ENCODE data around the gene SPACA9.

The SPACA9 gene

DNA sequence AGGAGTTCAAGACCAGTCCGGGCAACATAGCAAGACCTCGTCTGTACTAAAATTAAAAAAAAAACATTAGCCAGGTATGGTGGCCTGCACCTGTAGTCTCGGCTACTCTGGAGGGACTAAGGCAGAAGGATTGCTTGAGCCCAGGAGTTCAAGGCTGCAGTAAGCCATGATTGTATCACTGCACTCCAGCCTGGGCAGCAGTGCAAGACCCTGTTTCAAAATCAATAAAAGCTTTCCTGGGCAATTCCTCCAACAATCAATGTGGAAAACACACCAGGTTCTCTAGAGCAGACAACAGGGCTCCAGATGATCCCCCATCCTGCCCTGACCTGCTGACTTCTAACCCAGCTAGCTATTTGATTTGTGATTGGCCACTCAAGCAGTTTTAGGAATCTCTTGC, 1.8 kb upstream of the SPACA9 start:
- no peak for DNase-seq (ENCODE audit: low read depth)
- H3K4me3 ChIP-seq (replicated peaks; ENCODE audit: low read depth, low read length) = no peak overlapping the region
- TF ChIP-seq, protein P1, sequence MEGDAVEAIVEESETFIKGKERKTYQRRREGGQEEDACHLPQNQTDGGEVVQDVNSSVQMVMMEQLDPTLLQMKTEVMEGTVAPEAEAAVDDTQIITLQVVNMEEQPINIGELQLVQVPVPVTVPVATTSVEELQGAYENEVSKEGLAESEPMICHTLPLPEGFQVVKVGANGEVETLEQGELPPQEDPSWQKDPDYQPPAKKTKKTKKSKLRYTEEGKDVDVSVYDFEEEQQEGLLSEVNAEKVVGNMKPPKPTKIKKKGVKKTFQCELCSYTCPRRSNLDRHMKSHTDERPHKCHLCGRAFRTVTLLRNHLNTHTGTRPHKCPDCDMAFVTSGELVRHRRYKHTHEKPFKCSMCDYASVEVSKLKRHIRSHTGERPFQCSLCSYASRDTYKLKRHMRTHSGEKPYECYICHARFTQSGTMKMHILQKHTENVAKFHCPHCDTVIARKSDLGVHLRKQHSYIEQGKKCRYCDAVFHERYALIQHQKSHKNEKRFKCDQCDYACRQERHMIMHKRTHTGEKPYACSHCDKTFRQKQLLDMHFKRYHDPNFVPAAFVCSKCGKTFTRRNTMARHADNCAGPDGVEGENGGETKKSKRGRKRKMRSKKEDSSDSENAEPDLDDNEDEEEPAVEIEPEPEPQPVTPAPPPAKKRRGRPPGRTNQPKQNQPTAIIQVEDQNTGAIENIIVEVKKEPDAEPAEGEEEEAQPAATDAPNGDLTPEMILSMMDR (IDR thresholded peaks at IDR 0.05; ENCODE audit: low read length, missing control alignments) = no peak

DNA sequence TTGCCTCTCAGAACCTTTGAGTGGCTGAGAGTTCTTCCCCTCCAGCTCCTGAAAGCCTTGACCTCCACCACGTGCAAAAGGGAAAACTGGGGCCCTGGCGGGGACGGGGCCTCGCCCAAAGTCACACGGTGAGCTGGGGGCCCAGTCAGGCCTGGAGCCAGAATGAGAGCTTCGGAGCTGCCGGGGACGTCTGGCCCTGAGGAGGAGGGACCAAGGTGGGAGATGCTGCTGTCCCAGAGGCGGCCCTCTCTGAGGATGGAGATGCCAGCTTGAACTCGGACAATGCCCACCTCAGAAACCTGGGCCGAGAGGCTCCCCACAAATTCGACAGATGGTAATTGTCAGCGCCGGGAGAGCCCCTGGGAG, 1.3 kb upstream of the SPACA9 start:
- no peak for DNase-seq (ENCODE audit: low read depth)
- H3K4me3 ChIP-seq (replicated peaks; ENCODE audit: low read depth, low read length) = peak overlapping the region; percentile 98
- TF ChIP-seq, protein P1 (IDR thresholded peaks at IDR 0.05; ENCODE audit: low read length, missing control alignments) = no peak

DNA sequence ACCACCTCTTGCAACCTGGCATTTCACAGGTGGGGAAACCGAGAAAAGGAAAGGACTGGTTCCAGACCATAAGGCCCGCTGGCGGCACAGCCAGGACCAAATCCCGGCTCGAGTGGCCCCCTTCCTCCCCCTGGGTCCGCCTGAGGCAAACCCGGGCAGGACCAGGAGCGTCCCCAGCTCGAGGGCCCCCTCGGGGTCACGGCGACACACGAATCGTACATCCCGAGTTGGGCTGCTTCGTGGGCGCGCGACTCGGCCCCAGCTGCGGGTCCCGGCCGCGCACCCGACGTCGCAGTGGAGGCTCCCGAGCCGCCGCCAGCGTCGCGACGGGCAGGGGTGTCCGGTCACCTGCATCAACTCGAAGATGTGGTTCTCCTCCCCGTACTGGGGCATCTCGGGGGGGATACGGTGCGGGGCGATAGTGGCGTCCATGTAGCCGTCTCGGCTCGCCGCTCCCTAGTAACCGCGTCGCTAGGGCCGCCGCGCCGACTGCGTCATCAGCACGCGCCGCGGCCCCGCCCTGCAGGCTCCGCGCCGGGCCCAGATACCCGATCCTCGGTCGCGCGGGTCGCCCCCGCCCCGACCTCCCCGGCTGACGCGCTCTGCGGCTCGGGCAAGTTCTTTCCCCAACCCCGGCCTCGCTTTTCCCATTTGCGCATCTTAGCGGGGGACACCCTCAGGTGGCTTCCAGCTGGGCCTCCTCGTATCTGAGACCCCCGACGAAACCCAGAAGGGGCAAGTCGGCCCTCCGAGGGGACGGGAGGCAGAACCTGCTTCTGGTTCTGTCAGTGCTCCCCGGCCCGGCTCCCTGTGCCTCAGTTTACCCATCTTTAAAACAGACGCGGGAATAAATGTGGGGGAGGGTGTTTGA, 639 bp upstream of the SPACA9 start, which contains the start of gene AK8:
TSS of gene AK8 (minus strand) at position 461 of the 871 bp plus-strand sequence. CDS start at position 432, 29 bp downstream.
- TF ChIP-seq, protein P1 (IDR thresholded peaks at IDR 0.05; ENCODE audit: low read length, missing control alignments) = no peak
- DNase-seq (ENCODE audit: low read depth) = peak; percentile 76
- peak within 1 kb of the TSS; percentile 98 for H3K4me3 ChIP-seq (replicated peaks; ENCODE audit: low read depth, low read length)

DNA sequence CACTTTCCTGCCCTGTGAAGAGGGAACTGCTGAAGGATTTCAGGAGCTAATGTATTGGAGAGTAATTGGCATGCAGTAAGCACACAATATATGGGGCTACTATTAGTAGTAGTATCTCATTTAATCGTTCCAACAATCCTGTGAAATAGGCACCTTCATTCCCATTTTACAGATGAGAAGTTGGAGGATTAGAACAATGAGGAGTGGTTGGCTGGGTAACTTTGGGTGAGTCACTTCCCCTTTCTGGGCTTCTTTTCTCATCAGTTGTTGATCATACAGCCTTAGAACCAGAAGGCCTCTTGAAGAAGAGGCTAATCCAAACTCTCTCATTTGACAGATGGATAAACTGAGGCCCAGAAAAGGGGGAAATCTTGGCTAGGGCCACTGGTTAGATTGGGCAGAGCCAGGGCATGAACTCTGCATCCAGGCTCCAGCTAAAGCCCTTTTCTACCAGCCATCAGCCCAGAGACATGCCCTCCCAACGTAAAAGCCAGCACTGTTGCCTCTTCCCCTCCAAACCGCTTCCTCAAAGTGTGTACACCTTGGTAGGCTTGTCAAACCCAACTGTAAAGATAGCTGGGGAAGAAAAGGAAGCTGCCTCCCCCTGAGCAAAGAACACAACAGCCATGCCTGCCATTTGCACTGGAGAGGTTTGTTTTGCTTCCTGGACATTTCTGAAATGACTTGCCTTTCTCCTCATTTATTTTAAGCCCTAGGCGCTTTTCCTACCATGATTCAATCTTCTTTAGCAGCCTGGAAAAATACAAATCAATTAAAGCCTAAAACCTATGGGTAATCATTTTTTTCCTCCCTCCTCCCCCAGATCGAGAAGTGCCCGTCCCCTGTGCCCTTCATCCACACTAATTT, 992 bp downstream of the SPACA9 start:
- H3K4me3 ChIP-seq (replicated peaks; ENCODE audit: low read depth, low read length) = peak overlapping the region; percentile 98
- no peak for DNase-seq (ENCODE audit: low read depth)

DNA sequence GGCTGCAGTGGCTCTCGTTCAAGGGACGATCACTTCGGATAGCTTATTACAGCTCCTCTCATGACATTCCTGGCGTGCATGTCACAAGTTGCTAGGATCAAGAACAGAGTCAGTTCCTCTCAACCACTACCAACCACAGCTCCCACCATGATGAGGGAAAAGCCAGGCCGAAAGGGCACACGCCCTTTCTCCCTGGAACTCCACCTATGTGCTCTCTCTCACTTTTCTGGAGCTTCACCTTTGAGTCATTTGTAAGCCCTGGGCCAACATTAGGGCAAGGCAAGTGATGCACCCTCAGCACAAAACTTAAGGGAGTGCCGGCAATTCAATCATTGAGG, 1.6 kb downstream of the SPACA9 start:
- no peak for DNase-seq (ENCODE audit: low read depth)
- TF ChIP-seq, protein P1 (IDR thresholded peaks at IDR 0.05; ENCODE audit: low read length, missing control alignments) = no peak
- H3K4me3 ChIP-seq (replicated peaks; ENCODE audit: low read depth, low read length) = no peak overlapping the region

More for the DNA sequence above, 992 bp downstream of the SPACA9 start:
- TF ChIP-seq, protein P1 (IDR thresholded peaks at IDR 0.05; ENCODE audit: low read length, missing control alignments) = no peak

DNA sequence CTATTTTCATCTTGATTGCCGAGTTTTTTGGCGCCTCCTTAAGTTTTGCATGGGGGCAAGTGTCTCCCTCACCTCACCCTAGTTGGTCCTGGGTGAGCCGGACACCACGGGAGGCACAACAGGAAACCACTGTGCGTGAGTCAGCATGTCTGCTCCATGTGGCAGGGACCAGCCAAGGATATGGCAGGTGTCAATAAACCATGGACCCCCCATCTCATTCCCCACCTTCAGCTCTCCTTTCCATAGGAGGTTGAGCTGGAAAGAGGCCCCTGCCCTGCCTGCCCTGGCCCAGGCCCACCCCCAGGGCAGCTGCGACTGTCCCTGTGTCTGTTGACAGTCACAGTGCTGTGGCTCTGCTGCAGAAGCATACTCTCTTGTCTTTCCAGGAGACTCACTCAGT, 3.1 kb downstream of the SPACA9 start:
- DNase-seq (ENCODE audit: low read depth) = no peak
- H3K4me3 ChIP-seq (replicated peaks; ENCODE audit: low read depth, low read length) = no peak overlapping the region
- TF ChIP-seq, protein P1 (IDR thresholded peaks at IDR 0.05; ENCODE audit: low read length, missing control alignments) = no peak
